Adrenal gland (tissue), 12 donors: Measurements from ENCODE around the gene BMP4. TPM values are rescaled to one million over a fixed set of nuclear protein-coding genes. Genes with fewer than 3 reads are reported as not detected.

Source experiments
- DNase-seq, 7 donors: peaks; one replicate each; pipeline ENCODE4 v3.0.0-alpha.2; 2019 to 2020
- H3K27ac ChIP-seq, 5 donors: fragments of 200-600 bp; sonication (generic) in 4 of 5; 1 replicate in 3 of 5; 2 replicates in 2 of 5; pipeline versions ENCODE4 v1.5.1 to v1.8.0; 2016 to 2020; ENCODE audit warnings: mild to moderate bottlenecking in 1 of 5
- H3K27me3 ChIP-seq: fragments of 200-600 bp; 2 replicates; pipeline ENCODE4 v1.8.0; 2021
- H3K36me3 ChIP-seq, 2 donors: fragments of 200-600 bp; replicated peaks in 1 of 2; 1 replicate in 1 of 2; 2 replicates in 1 of 2; pipeline versions ENCODE4 v1.5.1 to v1.8.0; 2018 to 2022
- H3K4me1 ChIP-seq, 2 donors: fragments of 200-600 bp; replicated peaks in 1 of 2; 1 replicate in 1 of 2; 2 replicates in 1 of 2; pipeline versions ENCODE4 v1.5.1 to v1.8.0; 2018 to 2021
- H3K4me3 ChIP-seq, 4 donors: fragments of 200-600 bp; sonication (generic) in 3 of 4; one replicate each; pipeline ENCODE4 v1.5.1; 2016 to 2018
- H3K9me3 ChIP-seq, 3 donors: fragments of 200-600 bp; sonication (generic) in 1 of 3; replicated peaks in 1 of 3; 1 replicate in 2 of 3; 2 replicates in 1 of 3; pipeline versions ENCODE4 v1.5.1 to v1.8.0; 2016 to 2021
- POLR2A ChIP-seq, 2 donors: fragments of 450-650 bp; IDR thresholded peaks; one replicate each; pipeline ENCODE4 v1.6.1; 2017; ENCODE audit warnings: antibody characterized with exemption in 2 of 2, mild to moderate bottlenecking in 2 of 2, moderate library complexity in 1 of 2
- WGBS, 4 donors: extraction: QIAGEN DNeasy Blood & Tissue Kit in 2 of 4; methylation state at CpG; one replicate each; pipeline versions ENCODE4 v1.1.5 to v1.1.7; 2013 to 2017; 5-methylcytosine and 5-hydroxymethylcytosine counted together
- intact Hi-C, 2 donors: fragments of 100-400 bp; cut with DNase I; formaldehyde crosslinking; loops; one replicate each; pipeline versions ENCODE4 v1.14.1 to v1.15.0; 2022 to 2023
- polyA plus RNA-seq, 3 donors: library from polyadenylated mRNA; stranded (reverse); fragments of 200-250 nt in 2 of 3; fragments of 350-450 nt in 1 of 3; fragmentation: Illumina TruSeq in 1 of 3; extraction: RNeasy Lipid Tissue Mini Kit (QIAGEN cat#74804) in 1 of 3; gene quantifications; one replicate each; pipeline ENCODE4 v1.2.3, GENCODE V29; 2013 to 2014
- total RNA-seq, 9 donors: library from RNA; depleted of rRNA in 4 of 9; stranded (reverse); fragments of >200 nt in 4 of 9; fragments of 120-200 nt in 1 of 9; fragmentation: NEBNext Ultra II Directional in 1 of 9; extraction: Animal tissue kit (Norgen Biotek cat#: 25700) in 1 of 9; gene quantifications; one replicate each; pipeline versions ENCODE4 v1.1.0 to v1.2.4, GENCODE V29; 2013 to 2023
- TF ChIP-seq, protein P1 (sequence below), 6 experiments: fragments of 450-650 bp in 4 of 6; fragments of 200-600 bp in 2 of 6; sonication (generic) in 1 of 6; IDR thresholded peaks; 1 replicate in 5 of 6; 2 replicates in 1 of 6; pipeline versions ENCODE4 v1.5.1 to v1.8.0; 2016 to 2021; ENCODE audit warnings: antibody characterized with exemption in 6 of 6, mild to moderate bottlenecking in 2 of 6, moderate library complexity in 1 of 6
- donor health status: healthy with polysubstance abuse.
- donor health status: Bipolar disorder and iron deficiency.
- donor health status: DM: yes; HTN: yes; CAD: no.
- donor health status: DM: no; HTN: no; CAD: no.
- donor health status: DM: no; HTN: no; CAD: no.
- donor health status: DM: yes; HTN: yes; CAD: no.

Gene BMP4
- total and polyA plus RNA-seq, 12 donors: 2.2 to 37.0 (median 19.4) TPM

DNA sequence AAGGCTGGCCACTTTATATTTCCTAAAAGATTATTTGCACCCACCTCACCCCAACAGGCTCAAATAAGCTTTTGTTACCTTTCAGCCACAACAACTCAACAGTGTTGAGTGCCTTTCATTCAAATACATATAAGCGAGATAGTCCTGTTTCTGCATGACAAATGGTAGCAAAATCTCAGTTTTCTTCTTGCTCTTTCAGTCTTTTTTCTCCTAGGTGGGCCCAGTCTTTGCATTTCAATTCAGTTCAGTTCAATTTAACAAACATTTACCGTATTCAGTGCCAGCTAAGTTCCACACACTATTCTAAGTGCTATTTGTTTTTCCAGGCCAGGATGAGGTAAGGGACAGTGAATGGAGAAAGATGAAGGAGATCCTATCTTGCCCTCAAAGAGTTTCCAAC is 25.9 kb upstream of the BMP4 start:
- Histone ChIP-seq H3K27ac (no peak overlapping the region), H3K36me3 (no peaks in the 10 kb centered on the region), H3K27me3 (no peaks in the 10 kb centered on the region), H3K4me1 (peaks cover 15 to 19% of the 10 kb centered on the region in 2 donors), H3K9me3 (no peaks in the 10 kb centered on the region), H3K4me3 (no peak overlapping the region)
- TF ChIP-seq, protein P1, sequence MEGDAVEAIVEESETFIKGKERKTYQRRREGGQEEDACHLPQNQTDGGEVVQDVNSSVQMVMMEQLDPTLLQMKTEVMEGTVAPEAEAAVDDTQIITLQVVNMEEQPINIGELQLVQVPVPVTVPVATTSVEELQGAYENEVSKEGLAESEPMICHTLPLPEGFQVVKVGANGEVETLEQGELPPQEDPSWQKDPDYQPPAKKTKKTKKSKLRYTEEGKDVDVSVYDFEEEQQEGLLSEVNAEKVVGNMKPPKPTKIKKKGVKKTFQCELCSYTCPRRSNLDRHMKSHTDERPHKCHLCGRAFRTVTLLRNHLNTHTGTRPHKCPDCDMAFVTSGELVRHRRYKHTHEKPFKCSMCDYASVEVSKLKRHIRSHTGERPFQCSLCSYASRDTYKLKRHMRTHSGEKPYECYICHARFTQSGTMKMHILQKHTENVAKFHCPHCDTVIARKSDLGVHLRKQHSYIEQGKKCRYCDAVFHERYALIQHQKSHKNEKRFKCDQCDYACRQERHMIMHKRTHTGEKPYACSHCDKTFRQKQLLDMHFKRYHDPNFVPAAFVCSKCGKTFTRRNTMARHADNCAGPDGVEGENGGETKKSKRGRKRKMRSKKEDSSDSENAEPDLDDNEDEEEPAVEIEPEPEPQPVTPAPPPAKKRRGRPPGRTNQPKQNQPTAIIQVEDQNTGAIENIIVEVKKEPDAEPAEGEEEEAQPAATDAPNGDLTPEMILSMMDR (IDR thresholded peaks at IDR 0.05): no peak
- TF ChIP-seq POLR2A (IDR thresholded peaks at IDR 0.05): no peak
- no peak for DNase-seq
- 85 to 91% (median 87%) methylated on average over 2 of the region's 2 CpGs for WGBS, 4 donors
- intact Hi-C loops: no loop called here

DNA sequence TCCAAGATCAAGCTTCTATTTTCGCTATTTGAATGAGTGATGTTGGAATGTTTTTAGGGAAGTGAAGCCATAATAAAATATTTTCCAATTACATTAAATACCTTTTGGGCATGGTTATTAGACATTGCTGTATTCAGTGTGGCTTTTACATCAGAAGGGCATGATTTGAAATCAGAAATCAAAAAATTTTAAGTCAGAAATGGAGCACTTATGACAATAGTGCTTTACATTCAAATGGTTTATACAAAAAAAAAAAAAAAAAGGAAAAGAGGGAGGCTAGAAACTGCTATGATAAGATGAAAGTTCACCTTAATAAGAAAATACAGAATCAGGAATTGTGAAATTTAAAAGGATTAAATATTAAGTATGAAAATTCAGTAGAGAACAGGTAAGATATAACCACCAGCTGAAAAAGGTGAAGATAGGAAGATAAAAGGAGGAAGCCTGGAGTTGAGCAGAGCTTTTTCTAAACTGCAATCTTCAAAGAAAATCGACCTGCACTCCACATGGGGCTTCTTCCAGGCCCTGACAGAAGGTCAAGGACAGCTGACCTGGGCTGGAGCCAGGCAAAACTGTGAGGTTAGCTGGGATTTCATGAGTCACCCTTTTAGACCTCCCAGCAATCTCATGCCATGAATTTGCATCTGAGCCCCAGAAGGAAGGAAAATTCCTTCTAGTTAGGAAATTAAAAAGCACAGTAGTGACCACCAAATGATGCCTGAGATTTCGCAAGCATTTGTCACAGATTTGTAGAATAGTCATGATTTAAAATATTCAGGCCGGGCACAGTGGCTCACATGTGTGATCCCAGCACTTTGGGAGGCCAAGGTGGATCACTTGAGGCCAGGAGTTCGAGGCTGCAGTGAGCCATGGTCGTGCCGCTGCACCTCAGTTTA is 23.4 kb upstream of the BMP4 start:
- peaks cover 15 to 19% of the 10 kb centered on the region in 2 donors for H3K4me1 ChIP-seq
- TF ChIP-seq, protein P1 (IDR thresholded peaks at IDR 0.05): no peak
- TF ChIP-seq POLR2A (IDR thresholded peaks at IDR 0.05): no peak
- intact Hi-C loops: no loop called here
- WGBS, 4 donors: 48 to 59% (median 52%) methylated on average over 7 of the region's 7 CpGs
- peak overlapping the region in 3 of 5 donors; percentile 43 to 75 (median 58) for H3K27ac ChIP-seq
- peak; percentile 65 to 89 (median 86) for DNase-seq
- no peaks in the 10 kb centered on the region for H3K27me3 ChIP-seq
- H3K9me3 ChIP-seq: no peaks in the 10 kb centered on the region
- H3K36me3 ChIP-seq: no peaks in the 10 kb centered on the region
- H3K4me3 ChIP-seq: no peak overlapping the region

DNA sequence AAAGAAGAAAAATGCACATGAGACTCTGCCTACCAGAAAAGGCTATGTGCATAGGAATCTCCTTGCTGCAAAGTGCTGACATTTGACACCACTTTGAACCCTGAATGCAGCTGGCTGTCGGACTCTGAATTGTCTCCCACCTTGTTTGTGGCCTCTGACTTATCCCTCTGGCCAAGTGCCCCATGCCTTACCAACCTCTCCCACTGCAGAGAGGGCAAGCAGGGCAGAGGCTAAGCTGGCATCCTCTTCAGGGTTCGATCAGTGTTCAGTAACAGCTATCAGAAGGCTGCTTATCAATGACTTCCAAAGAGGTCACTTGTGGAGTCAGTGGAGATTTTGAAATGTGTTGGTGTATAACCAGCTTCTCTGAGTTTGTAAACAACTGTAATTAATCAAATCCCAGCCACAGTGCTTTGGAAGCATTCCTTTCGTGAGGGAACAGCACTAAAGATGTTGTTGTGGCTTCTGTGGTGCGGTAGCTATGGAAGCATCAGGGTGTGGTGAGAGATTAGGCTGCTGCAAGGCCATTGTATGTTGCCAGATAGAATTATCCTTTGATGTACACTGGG is 22.6 kb upstream of the BMP4 start:
- H3K27ac ChIP-seq: peak overlapping the region in 2 of 5 donors; percentile 37 to 43
- H3K4me1 ChIP-seq: peaks cover 15 to 19% of the 10 kb centered on the region in 2 donors
- H3K9me3 ChIP-seq: no peaks in the 10 kb centered on the region
- intact Hi-C loops: no loop called here
- WGBS, 4 donors: 36 to 49% (median 46%) methylated on average over 4 of the region's 4 CpGs
- peak in 2 of 7 donors; percentile 16 to 21 for DNase-seq
- no peak for TF ChIP-seq POLR2A (IDR thresholded peaks at IDR 0.05)
- TF ChIP-seq, protein P1 (IDR thresholded peaks at IDR 0.05): no peak
- H3K4me3 ChIP-seq: no peak overlapping the region
- H3K36me3 ChIP-seq: no peaks in the 10 kb centered on the region
- H3K27me3 ChIP-seq: no peaks in the 10 kb centered on the region

DNA sequence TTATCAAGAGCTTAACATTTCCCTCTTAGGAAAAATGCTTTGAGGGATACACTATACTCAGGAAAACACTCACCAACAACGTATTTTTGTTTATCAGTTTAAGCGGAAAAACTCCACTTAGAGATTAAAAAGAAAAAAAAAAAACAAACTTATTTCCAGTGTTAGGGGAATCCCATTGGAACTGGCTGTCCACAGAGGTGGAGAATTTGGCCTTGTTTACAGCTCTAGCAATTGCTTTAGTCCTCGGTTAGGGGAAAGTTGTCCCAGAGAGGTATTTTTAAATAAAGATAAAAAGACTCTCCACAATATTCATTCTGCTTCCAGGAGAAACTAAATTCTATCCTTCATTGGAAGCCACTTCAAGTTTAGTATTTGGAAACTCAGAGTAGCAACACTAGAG is 21.6 kb upstream of the BMP4 start:
- no peak for DNase-seq
- no peaks in the 10 kb centered on the region for H3K36me3 ChIP-seq
- 27 to 37% (median 33%) methylated on average over 3 of the region's 3 CpGs for WGBS, 4 donors
- H3K27ac ChIP-seq: no peak overlapping the region
- H3K27me3 ChIP-seq: no peaks in the 10 kb centered on the region
- TF ChIP-seq, protein P1 (IDR thresholded peaks at IDR 0.05): no peak
- no peak for TF ChIP-seq POLR2A (IDR thresholded peaks at IDR 0.05)
- H3K4me3 ChIP-seq: no peak overlapping the region
- peaks cover 15 to 19% of the 10 kb centered on the region in 2 donors for H3K4me1 ChIP-seq
- intact Hi-C loops: no loop called here
- no peaks in the 10 kb centered on the region for H3K9me3 ChIP-seq
